T-helper 17 cell (primary cell): ENCODE results near the gene DNM2. TPM values are rescaled to one million over a fixed set of nuclear protein-coding genes. Genes with fewer than 3 reads are reported as not detected.
"Not testable (repeated sequence)": the region's sequence is repeated elsewhere in the genome, so short reads cannot be mapped to it uniquely, and the experiment has no call there.

ENCODE experiments used
- ATAC-seq: fragments of 150-1000 bp; cut with Tn5 transposase; 2 replicates; pipeline ENCODE4 v1.10.0; 2021; ENCODE audit warnings: mild to moderate bottlenecking, moderate library complexity
- DNase-seq, 3 donors: peaks; one replicate each; pipeline versions ENCODE4 v3.0.0 to v3.0.0-alpha.2; 2020 to 2021
- H3K9me3 ChIP-seq: one replicate; pipeline ENCODE4 v1.7.0; 2013; ENCODE audit warnings: low read length, mild to moderate bottlenecking; ENCODE audit not compliant: control insufficient read depth, poor library complexity, severe bottlenecking
- H3K27ac Mint-ChIP-seq: one replicate; pipeline ENCODE4 v1.8.0; 2022; ENCODE audit warnings: mild to moderate bottlenecking, moderate library complexity, mixed read lengths
- H3K27me3 Mint-ChIP-seq: one replicate; pipeline ENCODE4 v1.8.0; 2022; ENCODE audit warnings: mixed read lengths
- H3K36me3 Mint-ChIP-seq: one replicate; pipeline ENCODE4 v1.8.0; 2022; ENCODE audit warnings: low read depth, mixed read lengths
- H3K4me1 Mint-ChIP-seq: one replicate; pipeline ENCODE4 v1.8.0; 2022; ENCODE audit warnings: mild to moderate bottlenecking, mixed read lengths
- H3K4me3 Mint-ChIP-seq: one replicate; pipeline ENCODE4 v1.8.0; 2022; ENCODE audit warnings: mild to moderate bottlenecking, moderate library complexity, mixed read lengths
- total RNA-seq, 4 donors: library from RNA in 2 of 4; stranded (reverse) in 2 of 4; gene quantifications; one replicate each; pipeline ENCODE4 v1.2.3 and lab custom pipeline; 2022 to 2026

DNM2 gene
- total RNA-seq, 2 donors from 2014 or later, result 267 to 273 TPM

GRCh38 chr19:10848230-10848856, 130.5 kb downstream of the DNM2 start, which contains the start of gene C19orf38:
TSS of gene C19orf38 (plus strand) at chr19:10848415. CDS start at chr19:10848509, 94 bp downstream.
- Mint-ChIP-seq H3K27me3 (peaks cover 9% of the 10 kb centered on the region), H3K27ac (no peak within 1 kb of the TSS), H3K36me3 (peaks cover 5% of the 10 kb centered on the region), H3K4me1 (peaks cover 5% of the 10 kb centered on the region), H3K4me3 (no peak within 1 kb of the TSS)
- H3K9me3 ChIP-seq, result no peaks in the 10 kb centered on the region
- ATAC-seq, result peak; percentile 32
- DNase-seq, result no peak

DNA sequence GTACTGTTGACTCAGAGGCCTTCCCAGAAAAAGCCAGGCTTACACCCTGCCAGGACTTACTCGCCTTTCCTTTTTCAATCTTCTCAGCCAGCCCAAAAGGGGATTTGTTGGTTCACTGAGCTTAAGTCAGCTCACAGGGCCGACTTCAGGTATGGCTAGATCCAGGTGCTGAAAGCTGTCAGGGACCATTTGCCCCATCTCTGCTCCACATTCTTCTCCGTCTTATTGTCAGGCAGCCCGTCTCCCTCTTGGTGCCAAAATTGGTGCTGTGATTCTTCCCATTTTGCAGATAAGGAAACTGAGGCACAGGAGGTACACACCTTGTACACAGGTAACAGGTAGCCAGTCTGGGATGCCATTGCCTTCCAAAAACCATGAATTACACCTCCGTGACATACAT, 132.8 kb downstream of the DNM2 start:
- Mint-ChIP-seq H3K27ac (no peak overlapping the region), H3K4me1 (peaks cover 3% of the 10 kb centered on the region), H3K36me3 (peaks cover 2% of the 10 kb centered on the region), H3K27me3 (peaks cover 6% of the 10 kb centered on the region), H3K4me3 (no peak overlapping the region)
- no peak for DNase-seq
- no peaks in the 10 kb centered on the region for H3K9me3 ChIP-seq
- no peak for ATAC-seq

- ATAC-seq (no peak), DNase-seq (no peak)
- Mint-ChIP-seq H3K4me3 (no peak overlapping the region), H3K27ac (no peak overlapping the region), H3K4me1 (peaks cover 3% of the 10 kb centered on the region), H3K36me3 (peaks cover 2% of the 10 kb centered on the region), H3K27me3 (peaks cover 6% of the 10 kb centered on the region)
- no peaks in the 10 kb centered on the region for H3K9me3 ChIP-seq
Measured at GRCh38 chr19:10852098-10852800, 134.4 kb downstream of the DNM2 start.

GRCh38 chr19:10852941-10853340, 135.1 kb downstream of the DNM2 start:
- H3K9me3 ChIP-seq, result no peaks in the 10 kb centered on the region
- no peak for DNase-seq
- H3K27ac Mint-ChIP-seq, result no peak overlapping the region
- ATAC-seq, result no peak
- peaks cover 6% of the 10 kb centered on the region for H3K27me3 Mint-ChIP-seq
- H3K4me1 Mint-ChIP-seq, result peaks cover 3% of the 10 kb centered on the region
- H3K36me3 Mint-ChIP-seq, result peaks cover 2% of the 10 kb centered on the region
- H3K4me3 Mint-ChIP-seq, result no peak overlapping the region

- Mint-ChIP-seq H3K4me3 (no peak overlapping the region), H3K27ac (no peak overlapping the region), H3K27me3 (no peaks in the 10 kb centered on the region), H3K4me1 (no peaks in the 10 kb centered on the region), H3K36me3 (no peaks in the 10 kb centered on the region)
- H3K9me3 ChIP-seq, result no peaks in the 10 kb centered on the region
- DNase-seq (no peak), ATAC-seq (no peak)
Measured at GRCh38 chr19:10854350-10855089, 136.6 kb downstream of the DNM2 start.

DNA sequence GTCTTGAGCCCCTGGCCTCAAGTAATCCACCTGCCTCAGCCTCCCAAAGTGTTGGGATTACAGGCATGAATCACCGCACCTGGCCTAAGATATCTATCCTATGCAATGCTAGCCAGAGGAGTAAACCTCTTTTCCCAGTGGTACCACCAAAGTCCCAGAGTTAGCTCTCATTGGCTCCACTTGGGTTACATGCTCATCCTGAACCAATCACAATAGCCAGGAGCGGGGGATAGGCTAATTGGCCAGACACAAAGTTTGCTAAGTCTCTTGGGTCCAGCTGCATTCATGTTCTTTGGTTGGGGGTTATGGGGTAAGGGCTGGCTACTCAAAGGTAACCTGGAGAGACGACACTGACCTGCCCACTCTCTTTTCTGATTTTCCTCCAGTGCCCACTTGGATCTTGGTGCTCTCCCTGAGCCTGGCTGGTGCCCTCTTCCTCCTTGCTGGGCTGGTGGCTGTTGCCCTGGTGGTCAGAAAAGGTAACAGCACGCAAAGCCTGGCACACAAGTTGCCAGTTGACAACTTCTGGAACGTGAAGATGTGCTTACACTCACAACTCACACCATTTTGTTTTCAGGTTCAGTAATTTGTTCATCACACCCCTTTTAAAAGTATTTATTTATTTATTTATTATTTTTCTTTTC, 138.1 kb downstream of the DNM2 start:
- Mint-ChIP-seq H3K27me3 (no peaks in the 10 kb centered on the region), H3K4me1 (peaks cover under 1% of the 10 kb centered on the region), H3K27ac (no peak overlapping the region), H3K4me3 (no peak overlapping the region), H3K36me3 (no peaks in the 10 kb centered on the region)
- no peaks in the 10 kb centered on the region for H3K9me3 ChIP-seq
- no peak for DNase-seq
- ATAC-seq, result no peak

- not testable (repeated sequence) for ATAC-seq, H3K27ac Mint-ChIP-seq, H3K4me1 Mint-ChIP-seq, H3K4me3 Mint-ChIP-seq, DNase-seq, H3K36me3 Mint-ChIP-seq, H3K9me3 ChIP-seq, H3K27me3 Mint-ChIP-seq
Measured at GRCh38 chr19:10856899-10857298, 139.0 kb downstream of the DNM2 start.

- H3K27me3 Mint-ChIP-seq, result no peaks in the 10 kb centered on the region
- DNase-seq (peak in 1 of 3 donors; percentile 28), ATAC-seq (peak; percentile 44)
- H3K9me3 ChIP-seq, result no peaks in the 10 kb centered on the region
- H3K4me1 Mint-ChIP-seq, result peaks cover 3% of the 10 kb centered on the region
- no peaks in the 10 kb centered on the region for H3K36me3 Mint-ChIP-seq
- no peak overlapping the region for H3K27ac Mint-ChIP-seq
- H3K4me3 Mint-ChIP-seq, result no peak overlapping the region
Measured at GRCh38 chr19:10858204-10858828, 140.4 kb downstream of the DNM2 start.

DNA sequence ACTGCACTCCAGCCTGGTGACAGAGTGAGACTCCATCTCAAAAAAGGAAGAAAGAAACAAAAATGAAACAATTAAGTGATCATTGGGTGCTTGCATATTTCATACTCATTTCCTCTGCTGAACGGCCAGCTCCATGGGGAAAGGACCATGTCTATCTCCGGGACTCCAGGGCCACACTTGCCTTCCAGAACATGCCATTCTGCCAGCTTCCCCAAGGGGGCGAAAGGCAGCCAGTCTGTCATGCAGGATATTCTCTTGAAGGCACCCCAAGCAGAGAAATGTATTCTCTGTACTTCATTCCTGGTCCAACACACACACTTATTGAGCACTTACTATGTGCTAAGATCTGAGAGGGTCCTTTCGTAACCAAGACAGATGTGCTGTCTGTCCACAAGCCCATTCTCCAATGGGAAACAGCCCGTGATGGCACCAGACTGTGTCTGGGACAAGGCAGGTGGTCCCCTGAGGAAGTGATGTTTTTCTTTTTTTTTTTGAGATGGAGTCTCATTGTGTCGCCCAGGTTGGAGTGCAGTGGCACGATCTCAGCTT, 143.3 kb downstream of the DNM2 start:
- no peak for DNase-seq
- no peaks in the 10 kb centered on the region for H3K27me3 Mint-ChIP-seq
- H3K4me3 Mint-ChIP-seq, result no peak overlapping the region
- peak; percentile 63 for ATAC-seq
- H3K9me3 ChIP-seq, result no peaks in the 10 kb centered on the region
- peak overlapping the region; percentile 29 for H3K27ac Mint-ChIP-seq
- peaks cover 12% of the 10 kb centered on the region for H3K4me1 Mint-ChIP-seq
- peaks cover 4% of the 10 kb centered on the region for H3K36me3 Mint-ChIP-seq

DNA sequence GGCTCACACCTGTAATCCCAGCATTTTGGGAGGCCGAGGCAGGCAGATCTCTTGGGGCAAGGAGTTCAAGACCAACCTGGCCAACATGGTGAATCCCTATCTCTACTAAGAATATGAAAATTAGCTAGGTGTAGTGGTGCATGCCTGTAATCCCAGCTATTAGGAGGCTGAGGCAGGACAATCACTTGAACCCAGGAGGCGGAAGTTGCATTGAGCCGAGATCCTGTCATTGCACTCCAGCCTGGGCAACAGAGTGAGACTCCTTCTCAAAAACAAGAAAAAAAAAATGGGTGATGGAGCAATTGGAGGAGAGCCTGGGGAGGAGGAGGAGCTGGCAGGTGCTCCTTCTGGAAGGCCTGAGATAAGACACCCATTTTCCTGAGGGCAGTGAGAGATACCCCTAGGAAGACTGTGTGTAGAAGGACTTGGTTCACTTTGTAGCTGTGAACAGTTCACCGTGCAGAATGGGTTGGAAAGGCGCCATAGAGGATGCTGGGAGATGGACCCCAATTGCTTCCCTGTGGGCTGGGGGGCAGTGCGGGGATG, 144.8 kb downstream of the DNM2 start:
- H3K4me1 Mint-ChIP-seq, result peaks cover 12% of the 10 kb centered on the region
- H3K4me3 Mint-ChIP-seq, result peak overlapping the region; percentile 58
- ATAC-seq (no peak), DNase-seq (no peak)
- H3K9me3 ChIP-seq, result no peaks in the 10 kb centered on the region
- no peaks in the 10 kb centered on the region for H3K27me3 Mint-ChIP-seq
- H3K27ac Mint-ChIP-seq, result peak overlapping the region; percentile 76
- H3K36me3 Mint-ChIP-seq, result peaks cover 4% of the 10 kb centered on the region

GRCh38 chr19:10863107-10863717, 145.3 kb downstream of the DNM2 start:
- H3K36me3 Mint-ChIP-seq, result peaks cover 4% of the 10 kb centered on the region
- H3K4me3 Mint-ChIP-seq, result no peak overlapping the region
- ATAC-seq (no peak), DNase-seq (no peak)
- no peaks in the 10 kb centered on the region for H3K9me3 ChIP-seq
- H3K27ac Mint-ChIP-seq, result peak overlapping the region; percentile 76
- peaks cover 12% of the 10 kb centered on the region for H3K4me1 Mint-ChIP-seq
- H3K27me3 Mint-ChIP-seq, result no peaks in the 10 kb centered on the region

DNA sequence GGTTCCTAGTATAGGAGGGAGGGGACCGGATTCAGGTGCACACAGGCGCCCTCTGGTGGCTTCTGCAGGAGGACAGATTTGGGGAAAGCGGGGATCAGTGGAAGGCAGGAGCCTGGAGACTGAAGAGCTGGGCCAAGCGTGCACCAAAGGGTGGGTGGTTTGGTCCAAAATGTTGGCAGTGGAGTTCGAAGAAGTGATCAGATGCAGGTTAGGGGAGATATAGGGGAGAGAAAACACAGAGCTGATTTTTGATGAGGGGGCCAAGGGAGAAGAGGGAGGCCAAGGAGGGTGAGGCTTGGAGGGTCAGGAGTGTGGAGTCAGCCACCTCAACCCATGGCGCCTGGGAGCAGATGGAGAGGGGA, 146.6 kb downstream of the DNM2 start:
- H3K36me3 Mint-ChIP-seq, result peaks cover 4% of the 10 kb centered on the region
- ATAC-seq (peak; percentile 90), DNase-seq (peak; percentile 66 to 71 (median 68))
- peak overlapping the region; percentile 65 for H3K4me3 Mint-ChIP-seq
- no peaks in the 10 kb centered on the region for H3K9me3 ChIP-seq
- no peaks in the 10 kb centered on the region for H3K27me3 Mint-ChIP-seq
- H3K4me1 Mint-ChIP-seq, result peaks cover 12% of the 10 kb centered on the region
- peak overlapping the region; percentile 67 for H3K27ac Mint-ChIP-seq
